Activated CD4-positive, CD25-positive, alpha-beta regulatory T cell (primary cell): ENCODE measurements around the gene PVALEF.
"Not testable (repeated sequence)": the region's sequence is repeated elsewhere in the genome, so short reads cannot be mapped to it uniquely, and the experiment has no call there.

ENCODE experiments used
- DNase-seq, 4 experiments: peaks; one replicate each; lab custom pipeline; 2025; lab: John Stamatoyannopoulos, UW

Gene PVALEF

GRCh38 chr17:81218991-81219390 is 53.7 kb downstream of the PVALEF start:
- DNase-seq, result no peak

DNA sequence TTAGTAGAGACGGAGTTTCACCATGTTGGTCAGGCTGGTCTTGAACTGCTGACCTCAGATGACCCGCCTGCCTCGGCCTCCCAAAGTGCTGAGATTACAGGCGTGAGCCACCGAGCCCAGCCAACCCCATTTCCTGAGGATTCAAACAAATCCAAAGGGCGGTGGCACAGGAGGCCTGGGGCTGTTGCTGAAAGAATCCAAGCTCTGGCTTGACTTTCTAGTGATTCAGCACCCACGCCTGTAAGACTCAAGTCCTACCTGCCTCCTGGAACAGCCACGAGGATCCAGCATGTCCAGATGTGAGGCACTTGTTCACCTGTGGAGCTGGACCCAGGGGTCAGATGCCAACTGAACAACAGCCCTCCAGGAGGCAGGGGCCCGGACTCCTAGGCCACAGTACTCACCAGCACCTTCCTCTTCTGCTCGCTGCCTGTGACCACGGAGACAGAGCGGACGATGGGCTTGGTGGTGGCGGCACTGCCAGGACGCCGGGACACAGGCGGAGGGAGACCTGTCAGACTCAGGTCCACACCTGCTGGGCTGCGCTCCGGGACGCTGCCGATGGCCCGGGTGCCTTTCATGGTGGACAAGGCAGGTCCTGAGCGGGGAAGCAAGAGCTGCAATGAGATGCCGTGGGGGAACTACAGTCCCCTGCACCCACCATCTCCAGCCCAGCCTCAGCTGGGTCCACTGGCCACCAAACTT is 54.3 kb downstream of the PVALEF start:
- DNase-seq, result no peak

DNA sequence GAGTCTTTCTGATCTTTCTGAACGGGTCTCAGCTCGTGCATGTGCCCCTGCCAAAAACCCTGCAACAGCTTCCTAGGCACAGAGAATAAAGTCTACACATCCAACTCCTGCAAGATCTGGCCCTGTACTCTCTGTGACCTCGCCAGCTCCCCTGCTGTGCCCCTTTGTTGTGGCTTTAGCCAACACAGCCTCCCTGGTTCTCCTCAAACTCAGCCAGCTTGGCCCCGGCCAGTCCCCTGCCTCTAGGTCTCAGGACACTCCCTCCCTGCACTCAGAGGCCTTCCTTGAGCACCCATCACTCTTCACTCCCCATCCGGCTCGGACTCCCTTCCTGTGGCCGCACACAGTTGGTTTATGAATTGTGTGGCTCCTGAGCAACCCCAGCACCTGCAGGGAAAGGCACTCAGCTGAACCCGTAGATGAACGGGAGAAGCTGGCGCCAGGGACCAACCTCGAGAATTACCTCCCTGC is 56.1 kb downstream of the PVALEF start:
- DNase-seq, result no peak

DNA sequence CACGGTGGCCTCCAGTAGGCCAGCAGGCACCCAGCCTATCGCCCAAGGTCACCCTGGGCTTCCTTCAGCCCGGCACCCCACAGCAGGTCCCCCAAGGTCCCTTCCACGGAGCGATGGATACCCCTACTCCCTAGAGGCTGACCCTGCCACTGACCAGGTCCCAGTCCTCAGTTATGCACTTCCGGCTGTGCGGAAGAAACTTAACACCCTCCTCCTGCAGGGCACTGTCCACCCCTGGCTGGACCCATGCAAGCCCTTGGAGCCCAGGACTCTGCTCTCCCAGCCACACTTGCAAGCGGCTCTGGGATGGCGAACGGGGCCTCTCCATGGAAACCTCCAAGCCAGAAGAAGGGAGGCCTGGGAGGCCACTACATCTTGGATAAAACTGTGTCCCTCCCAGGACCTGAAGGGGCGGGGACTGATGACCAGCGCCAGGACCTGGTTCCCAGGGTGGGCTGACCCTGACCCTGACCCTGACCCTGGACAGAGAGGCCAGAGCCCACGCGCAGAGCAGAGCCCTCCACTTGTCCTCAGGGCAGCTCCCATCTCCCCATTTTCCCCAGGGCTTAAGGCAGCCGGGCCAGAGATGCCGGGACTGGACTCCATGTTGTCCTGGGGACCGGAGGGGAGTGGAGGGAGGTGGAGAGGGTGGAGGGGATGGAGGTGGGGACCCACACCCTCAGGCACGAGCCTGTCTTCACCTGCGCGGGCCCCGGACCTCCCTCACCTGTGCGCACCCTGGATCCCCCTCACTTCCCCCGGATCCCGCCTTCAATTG is 56.7 kb downstream of the PVALEF start:
- DNase-seq, result no peak

- DNase-seq, result no peak
Observed at GRCh38 chr17:81222620-81222905, 57.3 kb downstream of the PVALEF start.

- peak; percentile 99 to 100 (median 100) for DNase-seq
Observed at GRCh38 chr17:81222906-81223761, 57.8 kb downstream of the PVALEF start, which contains the start of gene CEP131. CEP131 (minus strand) TSS chr17:81222965; CDS start chr17:81220056, 2,909 bp downstream.

DNA sequence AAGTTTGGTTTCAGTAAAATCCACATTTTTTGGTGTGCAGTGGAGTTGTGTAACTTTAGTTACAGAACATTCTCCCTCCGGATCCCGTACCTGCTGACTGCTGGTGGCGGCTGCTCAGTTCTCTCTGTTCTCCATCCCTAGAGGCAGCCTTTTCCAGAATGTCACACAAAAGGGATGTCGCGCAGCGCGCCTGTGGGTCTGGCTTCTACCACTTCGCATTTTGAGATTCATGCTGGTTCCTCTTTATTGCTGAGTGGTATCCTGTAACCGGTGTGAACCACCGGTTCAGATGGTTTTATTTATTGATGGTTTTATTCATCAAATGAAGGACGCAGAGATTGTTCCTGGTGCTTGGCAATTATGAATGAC is 58.4 kb downstream of the PVALEF start:
- DNase-seq, result no peak

GRCh38 chr17:81227630-81228029 is 62.3 kb downstream of the PVALEF start:
- DNase-seq, result not testable (repeated sequence)

- no peak for DNase-seq
Observed at GRCh38 chr17:81228420-81228819, 63.1 kb downstream of the PVALEF start.

DNA sequence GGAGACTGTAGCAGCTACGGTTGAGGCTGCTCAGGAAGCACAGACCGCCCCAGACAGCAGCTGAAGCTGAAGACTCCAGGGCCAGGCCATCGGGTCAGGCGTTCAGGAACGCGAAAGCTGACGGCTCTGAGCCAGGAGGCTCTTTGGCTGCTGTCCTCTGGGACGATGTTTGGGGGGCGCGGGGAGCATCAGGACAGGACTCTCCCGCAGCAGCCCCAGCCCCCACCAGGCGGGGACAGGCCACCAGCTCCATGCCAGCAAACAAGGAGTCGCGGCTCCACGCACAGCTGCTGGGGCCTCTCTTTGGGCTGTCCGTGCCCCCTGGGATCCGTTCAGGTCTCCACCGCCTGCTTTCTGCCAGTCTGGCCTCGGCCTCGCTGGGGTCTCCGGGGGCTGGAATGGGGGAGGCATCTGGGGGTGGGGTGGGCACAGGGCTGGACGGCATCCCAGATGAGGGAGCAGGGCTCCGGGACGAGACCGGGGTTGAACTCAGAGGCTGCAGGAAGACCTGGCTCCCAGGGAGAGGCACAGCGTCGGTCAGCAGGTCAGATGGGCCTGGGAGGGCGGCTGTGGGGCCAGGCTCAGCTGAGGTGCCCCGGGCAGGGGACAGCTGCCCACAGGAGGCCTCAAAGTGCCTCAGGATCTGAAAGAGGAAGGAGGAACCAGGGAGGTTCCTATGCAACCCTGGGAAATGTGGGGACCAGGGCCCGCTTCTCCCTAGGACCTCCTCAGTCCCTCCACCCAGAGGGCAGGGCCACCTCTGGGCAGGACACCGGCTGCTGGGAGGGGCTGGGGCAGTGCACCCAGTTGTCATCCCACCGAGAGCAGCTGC is 63.7 kb downstream of the PVALEF start:
- DNase-seq, result no peak

GRCh38 chr17:81229666-81229920 is 64.3 kb downstream of the PVALEF start:
- no peak for DNase-seq

DNA sequence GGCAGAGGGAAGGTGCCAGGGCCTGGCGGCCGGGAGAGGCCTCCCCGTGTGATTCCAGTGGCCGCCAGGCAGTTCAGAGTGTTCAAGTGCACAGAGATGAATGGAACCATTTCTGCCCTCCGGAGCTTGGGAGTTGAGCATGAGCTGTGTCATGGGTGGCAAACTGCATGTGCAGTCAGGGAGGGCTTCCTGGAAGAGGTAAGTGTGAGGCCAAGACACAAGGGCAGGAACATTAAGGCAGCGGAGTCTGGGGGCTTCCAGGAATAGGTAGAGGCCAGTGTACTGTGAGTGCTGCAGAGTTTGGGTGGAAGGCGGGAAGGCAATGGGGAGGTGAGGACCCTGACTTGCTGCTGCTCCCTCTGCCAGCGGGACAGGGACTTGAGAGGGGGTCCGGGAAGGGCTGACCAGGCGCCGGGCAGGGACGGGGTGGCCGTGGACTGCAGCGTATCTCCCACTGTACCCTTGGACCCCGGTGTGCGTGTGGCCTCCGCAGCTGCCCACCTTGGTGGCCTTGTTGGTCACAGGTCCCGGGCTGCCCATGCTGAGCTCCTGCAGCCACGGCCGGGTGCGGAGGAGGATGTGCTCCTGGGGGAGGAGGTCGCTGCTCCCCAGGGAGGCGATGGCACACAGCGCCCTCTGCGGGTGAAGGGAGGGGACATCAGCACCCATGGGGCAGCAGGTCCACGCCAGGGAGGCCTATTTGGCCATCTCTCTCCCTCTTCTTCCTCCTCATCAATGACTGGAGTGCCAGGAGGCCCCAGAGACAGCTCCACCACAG is 64.9 kb downstream of the PVALEF start:
- DNase-seq, result no peak

- DNase-seq, result no peak
Observed at GRCh38 chr17:81231121-81231645, 65.9 kb downstream of the PVALEF start.

- DNase-seq, result no peak
Observed at GRCh38 chr17:81231766-81232581, 66.7 kb downstream of the PVALEF start.
